Measurements from ENCODE around the gene EME1.

EME1 gene

GRCh38 chr17:50349243-50349600 is 23.8 kb upstream of the EME1 start:
- Histone ChIP-seq H3K36me3 (ENCODE audit: control insufficient read depth in 1 of 2, insufficient read depth in 2 of 2, low read length in 2 of 2) (peaks cover under 1 to 8% of the 10 kb centered on the region in 2 donors), H3K9me3 (ENCODE audit: control insufficient read depth in 1 of 2, low read length in 2 of 2) (no peaks in the 10 kb centered on the region), H3K9ac (ENCODE audit: low read depth in 1 of 2, low read length in 2 of 2) (no peak overlapping the region), H3K27ac (ENCODE audit: low read depth, low read length) (no peak overlapping the region), H3K27me3 (ENCODE audit: control insufficient read depth in 1 of 2, insufficient read depth in 2 of 2, low read length in 2 of 2) (no peaks in the 10 kb centered on the region), H3K4me1 (ENCODE audit: control insufficient read depth in 1 of 2, insufficient read depth in 2 of 2, low read length in 2 of 2) (peaks cover 21 to 23% of the 10 kb centered on the region in 2 donors), H3K4me3 (ENCODE audit: low read depth in 1 of 2, low read length in 2 of 2) (no peak overlapping the region)

- H3K4me3 ChIP-seq (ENCODE audit: low read depth in 1 of 2, low read length in 2 of 2), result no peak overlapping the region
- no peak overlapping the region for H3K9ac ChIP-seq (ENCODE audit: low read depth in 1 of 2, low read length in 2 of 2)
- peaks cover 12 to 13% of the 10 kb centered on the region in 2 donors for H3K4me1 ChIP-seq (ENCODE audit: control insufficient read depth in 1 of 2, insufficient read depth in 2 of 2, low read length in 2 of 2)
- no peaks in the 10 kb centered on the region for H3K27me3 ChIP-seq (ENCODE audit: control insufficient read depth in 1 of 2, insufficient read depth in 2 of 2, low read length in 2 of 2)
- H3K9me3 ChIP-seq (ENCODE audit: control insufficient read depth in 1 of 2, low read length in 2 of 2), result no peaks in the 10 kb centered on the region
- H3K36me3 ChIP-seq (ENCODE audit: control insufficient read depth in 1 of 2, insufficient read depth in 2 of 2, low read length in 2 of 2), result peaks cover 15 to 23% of the 10 kb centered on the region in 2 donors
- no peak overlapping the region for H3K27ac ChIP-seq (ENCODE audit: low read depth, low read length)
Observed at GRCh38 chr17:50350733-50351132, 22.3 kb upstream of the EME1 start.

- H3K36me3 ChIP-seq (ENCODE audit: control insufficient read depth in 1 of 2, insufficient read depth in 2 of 2, low read length in 2 of 2), result peaks cover 29 to 38% of the 10 kb centered on the region in 2 donors
- H3K4me1 ChIP-seq (ENCODE audit: control insufficient read depth in 1 of 2, insufficient read depth in 2 of 2, low read length in 2 of 2), result peaks cover 6 to 8% of the 10 kb centered on the region in 2 donors
- H3K9ac ChIP-seq (ENCODE audit: low read depth in 1 of 2, low read length in 2 of 2), result no peak overlapping the region
- H3K27me3 ChIP-seq (ENCODE audit: control insufficient read depth in 1 of 2, insufficient read depth in 2 of 2, low read length in 2 of 2), result no peaks in the 10 kb centered on the region
- no peak overlapping the region for H3K4me3 ChIP-seq (ENCODE audit: low read depth in 1 of 2, low read length in 2 of 2)
- no peak overlapping the region for H3K27ac ChIP-seq (ENCODE audit: low read depth, low read length)
- no peaks in the 10 kb centered on the region for H3K9me3 ChIP-seq (ENCODE audit: control insufficient read depth in 1 of 2, low read length in 2 of 2)
Observed at GRCh38 chr17:50352072-50352692, 20.8 kb upstream of the EME1 start.

GRCh38 chr17:50352693-50353599 is 20.1 kb upstream of the EME1 start:
- H3K4me1 ChIP-seq (ENCODE audit: control insufficient read depth in 1 of 2, insufficient read depth in 2 of 2, low read length in 2 of 2), result no peaks in the 10 kb centered on the region
- no peaks in the 10 kb centered on the region for H3K9me3 ChIP-seq (ENCODE audit: control insufficient read depth in 1 of 2, low read length in 2 of 2)
- no peaks in the 10 kb centered on the region for H3K27me3 ChIP-seq (ENCODE audit: control insufficient read depth in 1 of 2, insufficient read depth in 2 of 2, low read length in 2 of 2)
- H3K36me3 ChIP-seq (ENCODE audit: control insufficient read depth in 1 of 2, insufficient read depth in 2 of 2, low read length in 2 of 2), result peaks cover 33 to 42% of the 10 kb centered on the region in 2 donors
- no peak overlapping the region for H3K27ac ChIP-seq (ENCODE audit: low read depth, low read length)
- H3K4me3 ChIP-seq (ENCODE audit: low read depth in 1 of 2, low read length in 2 of 2), result no peak overlapping the region
- no peak overlapping the region for H3K9ac ChIP-seq (ENCODE audit: low read depth in 1 of 2, low read length in 2 of 2)

GRCh38 chr17:50353600-50354195 is 19.3 kb upstream of the EME1 start:
- H3K36me3 ChIP-seq (ENCODE audit: control insufficient read depth in 1 of 2, insufficient read depth in 2 of 2, low read length in 2 of 2), result peaks cover 34 to 50% of the 10 kb centered on the region in 2 donors
- no peaks in the 10 kb centered on the region for H3K4me1 ChIP-seq (ENCODE audit: control insufficient read depth in 1 of 2, insufficient read depth in 2 of 2, low read length in 2 of 2)
- no peaks in the 10 kb centered on the region for H3K27me3 ChIP-seq (ENCODE audit: control insufficient read depth in 1 of 2, insufficient read depth in 2 of 2, low read length in 2 of 2)
- no peak overlapping the region for H3K27ac ChIP-seq (ENCODE audit: low read depth, low read length)
- no peaks in the 10 kb centered on the region for H3K9me3 ChIP-seq (ENCODE audit: control insufficient read depth in 1 of 2, low read length in 2 of 2)
- no peak overlapping the region for H3K4me3 ChIP-seq (ENCODE audit: low read depth in 1 of 2, low read length in 2 of 2)
- H3K9ac ChIP-seq (ENCODE audit: low read depth in 1 of 2, low read length in 2 of 2), result no peak overlapping the region

- H3K36me3 ChIP-seq (ENCODE audit: control insufficient read depth in 1 of 2, insufficient read depth in 2 of 2, low read length in 2 of 2), result peaks cover 34 to 55% of the 10 kb centered on the region in 2 donors
- H3K9me3 ChIP-seq (ENCODE audit: control insufficient read depth in 1 of 2, low read length in 2 of 2), result no peaks in the 10 kb centered on the region
- H3K4me3 ChIP-seq (ENCODE audit: low read depth in 1 of 2, low read length in 2 of 2), result no peak overlapping the region
- no peak overlapping the region for H3K27ac ChIP-seq (ENCODE audit: low read depth, low read length)
- H3K27me3 ChIP-seq (ENCODE audit: control insufficient read depth in 1 of 2, insufficient read depth in 2 of 2, low read length in 2 of 2), result no peaks in the 10 kb centered on the region
- H3K4me1 ChIP-seq (ENCODE audit: control insufficient read depth in 1 of 2, insufficient read depth in 2 of 2, low read length in 2 of 2), result no peaks in the 10 kb centered on the region
- no peak overlapping the region for H3K9ac ChIP-seq (ENCODE audit: low read depth in 1 of 2, low read length in 2 of 2)
Observed at GRCh38 chr17:50354198-50354597, 18.8 kb upstream of the EME1 start.

GRCh38 chr17:50354776-50355175 is 18.3 kb upstream of the EME1 start:
- Histone ChIP-seq H3K9me3 (ENCODE audit: control insufficient read depth in 1 of 2, low read length in 2 of 2) (no peaks in the 10 kb centered on the region), H3K4me1 (ENCODE audit: control insufficient read depth in 1 of 2, insufficient read depth in 2 of 2, low read length in 2 of 2) (no peaks in the 10 kb centered on the region), H3K27ac (ENCODE audit: low read depth, low read length) (no peak overlapping the region), H3K9ac (ENCODE audit: low read depth in 1 of 2, low read length in 2 of 2) (no peak overlapping the region), H3K36me3 (ENCODE audit: control insufficient read depth in 1 of 2, insufficient read depth in 2 of 2, low read length in 2 of 2) (peaks cover 34 to 61% of the 10 kb centered on the region in 2 donors), H3K27me3 (ENCODE audit: control insufficient read depth in 1 of 2, insufficient read depth in 2 of 2, low read length in 2 of 2) (no peaks in the 10 kb centered on the region), H3K4me3 (ENCODE audit: low read depth in 1 of 2, low read length in 2 of 2) (no peak overlapping the region)

- H3K9ac ChIP-seq (ENCODE audit: low read depth in 1 of 2, low read length in 2 of 2), result no peak overlapping the region
- H3K27ac ChIP-seq (ENCODE audit: low read depth, low read length), result no peak overlapping the region
- no peak overlapping the region for H3K4me3 ChIP-seq (ENCODE audit: low read depth in 1 of 2, low read length in 2 of 2)
- H3K9me3 ChIP-seq (ENCODE audit: control insufficient read depth in 1 of 2, low read length in 2 of 2), result no peaks in the 10 kb centered on the region
- no peaks in the 10 kb centered on the region for H3K27me3 ChIP-seq (ENCODE audit: control insufficient read depth in 1 of 2, insufficient read depth in 2 of 2, low read length in 2 of 2)
- no peaks in the 10 kb centered on the region for H3K4me1 ChIP-seq (ENCODE audit: control insufficient read depth in 1 of 2, insufficient read depth in 2 of 2, low read length in 2 of 2)
- peaks cover 34 to 66% of the 10 kb centered on the region in 2 donors for H3K36me3 ChIP-seq (ENCODE audit: control insufficient read depth in 1 of 2, insufficient read depth in 2 of 2, low read length in 2 of 2)
Observed at GRCh38 chr17:50355336-50355700, 17.7 kb upstream of the EME1 start.

GRCh38 chr17:50355701-50356341 is 17.2 kb upstream of the EME1 start:
- no peaks in the 10 kb centered on the region for H3K27me3 ChIP-seq (ENCODE audit: control insufficient read depth in 1 of 2, insufficient read depth in 2 of 2, low read length in 2 of 2)
- no peak overlapping the region for H3K27ac ChIP-seq (ENCODE audit: low read depth, low read length)
- H3K4me3 ChIP-seq (ENCODE audit: low read depth in 1 of 2, low read length in 2 of 2), result no peak overlapping the region
- H3K4me1 ChIP-seq (ENCODE audit: control insufficient read depth in 1 of 2, insufficient read depth in 2 of 2, low read length in 2 of 2), result no peaks in the 10 kb centered on the region
- no peak overlapping the region for H3K9ac ChIP-seq (ENCODE audit: low read depth in 1 of 2, low read length in 2 of 2)
- H3K9me3 ChIP-seq (ENCODE audit: control insufficient read depth in 1 of 2, low read length in 2 of 2), result no peaks in the 10 kb centered on the region
- H3K36me3 ChIP-seq (ENCODE audit: control insufficient read depth in 1 of 2, insufficient read depth in 2 of 2, low read length in 2 of 2), result peaks cover 34 to 66% of the 10 kb centered on the region in 2 donors

- no peak overlapping the region for H3K4me3 ChIP-seq (ENCODE audit: low read depth in 1 of 2, low read length in 2 of 2)
- H3K9ac ChIP-seq (ENCODE audit: low read depth in 1 of 2, low read length in 2 of 2), result no peak overlapping the region
- H3K4me1 ChIP-seq (ENCODE audit: control insufficient read depth in 1 of 2, insufficient read depth in 2 of 2, low read length in 2 of 2), result no peaks in the 10 kb centered on the region
- peaks cover 34 to 66% of the 10 kb centered on the region in 2 donors for H3K36me3 ChIP-seq (ENCODE audit: control insufficient read depth in 1 of 2, insufficient read depth in 2 of 2, low read length in 2 of 2)
- no peaks in the 10 kb centered on the region for H3K27me3 ChIP-seq (ENCODE audit: control insufficient read depth in 1 of 2, insufficient read depth in 2 of 2, low read length in 2 of 2)
- H3K27ac ChIP-seq (ENCODE audit: low read depth, low read length), result no peak overlapping the region
- no peaks in the 10 kb centered on the region for H3K9me3 ChIP-seq (ENCODE audit: control insufficient read depth in 1 of 2, low read length in 2 of 2)
Observed at GRCh38 chr17:50356418-50356817, 16.6 kb upstream of the EME1 start.

Measured in duodenal mucosa (tissue), 2 donors.